GM12864 (cell line): ENCODE results near the gene OR10H5.
"Not testable (repeated sequence)": the region's sequence is repeated elsewhere in the genome, so short reads cannot be mapped to it uniquely, and the experiment has no call there.

ENCODE experiments used
- DNase-seq: peaks from one replicate; pipeline ENCODE4 v3.0.0-alpha.2; 2011; ENCODE audit warnings: low read depth
- H3K4me3 ChIP-seq: 2 replicates; pipeline ENCODE4 v1.5.1; 2011; ENCODE audit warnings: mild to moderate bottlenecking, low read depth, low read length, control low read depth
- CTCF ChIP-seq: IDR thresholded peaks from 2 replicates; pipeline ENCODE4 v1.5.1; 2011; ENCODE audit warnings: low read depth, mild to moderate bottlenecking, moderate library complexity, low read length, control low read depth, inconsistent platforms; ENCODE audit errors: missing control alignments

Gene OR10H5

GRCh38 chr19:15812060-15812722 is 24.7 kb downstream of the OR10H5 start:
- no peak for DNase-seq
- H3K4me3 ChIP-seq: no peak overlapping the region
- peak; percentile 40 for TF ChIP-seq CTCF

GRCh38 chr19:15813916-15814315 is 26.5 kb downstream of the OR10H5 start:
- H3K4me3 ChIP-seq: no peak overlapping the region
- no peak for DNase-seq
- TF ChIP-seq CTCF: no peak

- no peak for DNase-seq
- TF ChIP-seq CTCF: no peak
- no peak within 1 kb of the TSS for H3K4me3 ChIP-seq
Observed at GRCh38 chr19:15815306-15815705, 27.8 kb downstream of the OR10H5 start, which contains the start of gene OR10H1. TSS of gene OR10H1 (minus strand) at chr19:15815664. CDS start at chr19:15808037, 7,627 bp downstream.

- no peak for DNase-seq
- no peak overlapping the region for H3K4me3 ChIP-seq
- no peak for TF ChIP-seq CTCF
Observed at GRCh38 chr19:15820646-15821045, 33.2 kb downstream of the OR10H5 start.

- H3K4me3 ChIP-seq: no peak overlapping the region
- DNase-seq: no peak
- TF ChIP-seq CTCF: no peak
Observed at GRCh38 chr19:15825753-15826152, 38.3 kb downstream of the OR10H5 start.

GRCh38 chr19:15828121-15828610 is 40.7 kb downstream of the OR10H5 start:
- no peak for TF ChIP-seq CTCF
- DNase-seq: no peak
- no peak overlapping the region for H3K4me3 ChIP-seq

GRCh38 chr19:15828611-15829305 is 41.3 kb downstream of the OR10H5 start:
- not testable (repeated sequence) for DNase-seq, H3K4me3 ChIP-seq
